ENCODE data around the gene VCX2.
"Not testable (repeated sequence)": the region's sequence is repeated elsewhere in the genome, so short reads cannot be mapped to it uniquely, and the experiment has no call there.

Gene VCX2

GRCh38 chrX:8121391-8121790 lies 49.7 kb downstream of the VCX2 start:
- not testable (repeated sequence) for DNase-seq

Measured in NCI-H1105 (cell line).